ENCODE measurements around the gene CHKA.

The CHKA gene

DNA sequence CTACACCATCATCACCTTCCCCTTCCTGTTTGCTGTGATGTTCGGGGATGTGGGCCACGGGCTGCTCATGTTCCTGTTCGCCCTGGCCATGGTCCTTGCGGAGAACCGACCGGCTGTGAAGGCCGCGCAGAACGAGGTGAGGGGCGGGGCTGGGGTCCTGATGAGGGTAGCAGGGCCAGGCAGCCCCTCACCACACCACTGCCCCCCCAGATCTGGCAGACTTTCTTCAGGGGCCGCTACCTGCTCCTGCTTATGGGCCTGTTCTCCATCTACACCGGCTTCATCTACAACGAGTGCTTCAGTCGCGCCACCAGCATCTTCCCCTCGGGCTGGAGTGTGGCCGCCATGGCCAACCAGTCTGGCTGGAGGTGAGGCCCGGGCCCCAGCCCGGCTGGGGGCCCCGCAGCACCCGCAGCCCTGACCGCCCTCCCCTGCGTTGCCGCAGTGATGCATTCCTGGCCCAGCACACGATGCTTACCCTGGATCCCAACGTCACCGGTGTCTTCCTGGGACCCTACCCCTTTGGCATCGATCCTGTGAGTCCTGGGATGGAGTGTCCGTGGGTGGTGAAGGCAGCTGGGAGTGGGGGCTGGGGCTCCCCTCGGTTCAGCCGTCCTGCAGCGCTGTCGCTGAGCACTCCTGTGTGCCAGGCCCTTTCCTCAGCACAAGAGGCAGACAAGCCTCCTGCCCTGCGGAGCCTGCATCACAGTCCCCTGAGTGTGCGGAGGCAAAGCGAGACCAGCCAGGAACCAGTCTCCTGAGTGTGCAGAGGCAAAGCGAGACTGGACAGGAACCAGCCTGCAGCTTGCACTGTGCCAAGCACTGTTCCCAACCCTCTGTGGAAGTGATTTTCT lies 73.5 kb downstream of the CHKA start:
- Histone ChIP-seq H3K9me3 (ENCODE audit: insufficient read depth, low read length) (no peaks in the 10 kb centered on the region), H3K27me3 (ENCODE audit: insufficient read depth, insufficient read length) (no peaks in the 10 kb centered on the region), H3K9ac (ENCODE audit: insufficient read length, low read depth) (peak overlapping the region; percentile 32), H3K36me3 (ENCODE audit: insufficient read depth, insufficient read length, low read length) (peaks cover 75% of the 10 kb centered on the region), H3K4me1 (ENCODE audit: insufficient read depth, insufficient read length) (peaks cover 17% of the 10 kb centered on the region), H3K4me3 (ENCODE audit: insufficient read length, low read depth) (no peak overlapping the region)
- no peak for DNase-seq (ENCODE audit: low read depth, low spot score)
- no peak for TF ChIP-seq SUZ12 (IDR thresholded peaks at IDR 0.05; ENCODE audit: extremely low read depth, insufficient read depth, insufficient read length)
- TF ChIP-seq YY1 (IDR thresholded peaks at IDR 0.05; ENCODE audit: insufficient read depth, insufficient read length) = no peak
- TF ChIP-seq ZNF274 (IDR thresholded peaks at IDR 0.05; ENCODE audit: low read depth, low read length) = no peak

DNA sequence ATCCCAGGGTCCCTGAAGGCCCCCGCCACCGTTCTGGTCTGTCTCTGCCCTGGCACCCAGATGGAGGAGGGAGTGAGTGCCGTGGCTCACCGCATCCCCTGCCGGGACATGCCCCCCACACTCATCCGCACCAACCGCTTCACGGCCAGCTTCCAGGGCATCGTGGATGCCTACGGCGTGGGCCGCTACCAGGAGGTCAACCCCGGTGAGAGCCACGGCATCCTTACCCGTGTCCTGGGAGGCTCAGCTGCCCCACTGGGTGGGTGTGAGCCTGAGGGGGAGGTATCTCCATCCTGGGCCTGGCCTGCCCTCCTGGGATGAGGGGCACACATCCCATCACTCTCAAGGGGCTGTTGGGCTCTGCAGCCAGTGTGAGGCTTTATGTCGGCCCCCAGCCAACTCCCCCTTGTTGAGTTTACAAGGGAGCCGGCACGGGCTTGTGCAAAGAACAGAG lies 76.3 kb downstream of the CHKA start:
- DNase-seq (ENCODE audit: low read depth, low spot score) = no peak
- H3K4me3 ChIP-seq (ENCODE audit: insufficient read length, low read depth) = no peak overlapping the region
- H3K9ac ChIP-seq (ENCODE audit: insufficient read length, low read depth) = no peak overlapping the region
- H3K9me3 ChIP-seq (ENCODE audit: insufficient read depth, low read length) = no peaks in the 10 kb centered on the region
- H3K27me3 ChIP-seq (ENCODE audit: insufficient read depth, insufficient read length) = no peaks in the 10 kb centered on the region
- H3K36me3 ChIP-seq (ENCODE audit: insufficient read depth, insufficient read length, low read length) = peaks cover 52% of the 10 kb centered on the region
- no peak for TF ChIP-seq SUZ12 (IDR thresholded peaks at IDR 0.05; ENCODE audit: extremely low read depth, insufficient read depth, insufficient read length)
- no peak for TF ChIP-seq ZNF274 (IDR thresholded peaks at IDR 0.05; ENCODE audit: low read depth, low read length)
- TF ChIP-seq YY1 (IDR thresholded peaks at IDR 0.05; ENCODE audit: insufficient read depth, insufficient read length) = no peak
- H3K4me1 ChIP-seq (ENCODE audit: insufficient read depth, insufficient read length) = peaks cover 25% of the 10 kb centered on the region

DNA sequence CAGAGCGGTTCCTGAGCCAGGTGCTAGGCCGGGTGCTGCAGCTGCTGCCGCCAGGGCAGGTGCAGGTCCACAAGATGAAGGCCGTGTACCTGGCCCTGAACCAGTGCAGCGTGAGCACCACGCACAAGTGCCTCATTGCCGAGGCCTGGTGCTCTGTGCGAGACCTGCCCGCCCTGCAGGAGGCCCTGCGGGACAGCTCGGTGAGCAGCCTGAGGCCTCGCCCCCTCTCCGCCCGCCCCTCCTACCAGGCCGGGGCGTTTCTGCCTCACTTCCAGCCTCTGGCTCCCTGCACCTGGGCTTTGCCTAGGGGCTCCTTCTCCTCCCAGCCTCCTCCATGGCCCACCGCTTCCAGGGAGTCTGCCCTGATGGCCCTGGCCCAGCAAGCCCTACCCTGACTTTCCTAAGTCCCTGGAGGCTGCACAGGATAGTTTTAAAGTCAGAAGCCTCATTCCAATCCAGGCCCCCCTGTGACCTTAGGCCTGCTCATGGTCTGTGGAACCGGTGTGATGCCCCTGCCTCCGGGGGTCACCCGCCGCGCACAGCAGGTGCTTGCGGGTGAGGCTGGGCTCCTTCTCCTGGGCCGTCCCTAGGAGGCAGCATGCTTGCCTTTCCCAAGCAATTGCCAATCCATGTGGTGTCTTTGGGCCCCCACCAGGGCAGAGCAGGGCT lies 76.9 kb downstream of the CHKA start:
- no peak for TF ChIP-seq ZNF274 (IDR thresholded peaks at IDR 0.05; ENCODE audit: low read depth, low read length)
- no peak for TF ChIP-seq SUZ12 (IDR thresholded peaks at IDR 0.05; ENCODE audit: extremely low read depth, insufficient read depth, insufficient read length)
- no peak for TF ChIP-seq YY1 (IDR thresholded peaks at IDR 0.05; ENCODE audit: insufficient read depth, insufficient read length)
- no peaks in the 10 kb centered on the region for H3K27me3 ChIP-seq (ENCODE audit: insufficient read depth, insufficient read length)
- H3K4me1 ChIP-seq (ENCODE audit: insufficient read depth, insufficient read length) = peaks cover 30% of the 10 kb centered on the region
- no peak overlapping the region for H3K4me3 ChIP-seq (ENCODE audit: insufficient read length, low read depth)
- no peaks in the 10 kb centered on the region for H3K9me3 ChIP-seq (ENCODE audit: insufficient read depth, low read length)
- peaks cover 45% of the 10 kb centered on the region for H3K36me3 ChIP-seq (ENCODE audit: insufficient read depth, insufficient read length, low read length)
- H3K9ac ChIP-seq (ENCODE audit: insufficient read length, low read depth) = no peak overlapping the region
- DNase-seq (ENCODE audit: low read depth, low spot score) = no peak

DNA sequence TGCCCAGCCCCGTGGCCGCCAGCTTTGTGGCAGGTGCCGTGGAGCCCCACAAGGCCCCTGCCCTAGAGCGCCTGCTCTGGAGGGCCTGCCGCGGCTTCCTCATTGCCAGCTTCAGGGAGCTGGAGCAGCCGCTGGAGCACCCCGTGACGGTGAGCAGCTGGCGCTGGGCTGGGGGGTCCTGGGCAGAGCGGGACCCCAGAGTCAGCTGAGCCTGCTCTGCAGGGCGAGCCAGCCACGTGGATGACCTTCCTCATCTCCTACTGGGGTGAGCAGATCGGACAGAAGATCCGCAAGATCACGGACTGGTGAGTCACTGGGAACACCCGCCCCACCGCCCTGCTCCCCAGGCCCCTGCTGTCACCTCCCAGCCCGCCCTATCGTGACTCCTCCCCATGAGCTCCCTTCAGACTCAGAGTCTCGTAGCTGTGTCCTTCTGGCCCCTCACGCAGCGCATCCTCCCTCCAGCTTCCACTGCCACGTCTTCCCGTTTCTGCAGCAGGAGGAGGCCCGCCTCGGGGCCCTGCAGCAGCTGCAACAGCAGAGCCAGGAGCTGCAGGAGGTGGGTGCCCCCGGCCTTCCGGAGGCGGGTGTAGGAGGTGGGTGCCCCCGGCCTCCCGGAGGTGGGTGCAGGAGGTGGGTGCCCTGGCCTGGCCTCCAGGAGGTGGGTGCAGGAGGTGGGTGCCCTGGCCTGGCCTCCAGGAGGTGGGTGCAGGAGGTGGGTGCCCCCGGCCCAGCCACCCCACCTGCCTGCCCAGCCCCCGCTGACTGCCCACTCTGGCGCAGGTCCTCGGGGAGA lies 77.6 kb downstream of the CHKA start:
- DNase-seq (ENCODE audit: low read depth, low spot score) = no peak
- H3K36me3 ChIP-seq (ENCODE audit: insufficient read depth, insufficient read length, low read length) = peaks cover 38% of the 10 kb centered on the region
- no peaks in the 10 kb centered on the region for H3K27me3 ChIP-seq (ENCODE audit: insufficient read depth, insufficient read length)
- H3K4me3 ChIP-seq (ENCODE audit: insufficient read length, low read depth) = no peak overlapping the region
- no peak for TF ChIP-seq ZNF274 (IDR thresholded peaks at IDR 0.05; ENCODE audit: low read depth, low read length)
- TF ChIP-seq SUZ12 (IDR thresholded peaks at IDR 0.05; ENCODE audit: extremely low read depth, insufficient read depth, insufficient read length) = no peak
- TF ChIP-seq YY1 (IDR thresholded peaks at IDR 0.05; ENCODE audit: insufficient read depth, insufficient read length) = no peak
- H3K9me3 ChIP-seq (ENCODE audit: insufficient read depth, low read length) = no peaks in the 10 kb centered on the region
- peaks cover 35% of the 10 kb centered on the region for H3K4me1 ChIP-seq (ENCODE audit: insufficient read depth, insufficient read length)
- H3K9ac ChIP-seq (ENCODE audit: insufficient read length, low read depth) = no peak overlapping the region

GRCh38 chr11:68043029-68043348 lies 78.2 kb downstream of the CHKA start:
- H3K27me3 ChIP-seq (ENCODE audit: insufficient read depth, insufficient read length) = no peaks in the 10 kb centered on the region
- no peak for TF ChIP-seq ZNF274 (IDR thresholded peaks at IDR 0.05; ENCODE audit: low read depth, low read length)
- no peaks in the 10 kb centered on the region for H3K9me3 ChIP-seq (ENCODE audit: insufficient read depth, low read length)
- DNase-seq (ENCODE audit: low read depth, low spot score) = no peak
- peaks cover 35% of the 10 kb centered on the region for H3K36me3 ChIP-seq (ENCODE audit: insufficient read depth, insufficient read length, low read length)
- H3K9ac ChIP-seq (ENCODE audit: insufficient read length, low read depth) = no peak overlapping the region
- no peak overlapping the region for H3K4me3 ChIP-seq (ENCODE audit: insufficient read length, low read depth)
- H3K4me1 ChIP-seq (ENCODE audit: insufficient read depth, insufficient read length) = peaks cover 40% of the 10 kb centered on the region

- Histone ChIP-seq H3K9me3 (ENCODE audit: insufficient read depth, low read length) (no peaks in the 10 kb centered on the region), H3K4me3 (ENCODE audit: insufficient read length, low read depth) (no peak overlapping the region), H3K9ac (ENCODE audit: insufficient read length, low read depth) (peak overlapping the region; percentile 28), H3K4me1 (ENCODE audit: insufficient read depth, insufficient read length) (peaks cover 46% of the 10 kb centered on the region), H3K27me3 (ENCODE audit: insufficient read depth, insufficient read length) (no peaks in the 10 kb centered on the region), H3K36me3 (ENCODE audit: insufficient read depth, insufficient read length, low read length) (peaks cover 30% of the 10 kb centered on the region)
- TF ChIP-seq ZNF274 (IDR thresholded peaks at IDR 0.05; ENCODE audit: low read depth, low read length) (no peak), SUZ12 (IDR thresholded peaks at IDR 0.05; ENCODE audit: extremely low read depth, insufficient read depth, insufficient read length) (no peak), YY1 (IDR thresholded peaks at IDR 0.05; ENCODE audit: insufficient read depth, insufficient read length) (no peak)
- no peak for DNase-seq (ENCODE audit: low read depth, low spot score)
Measured at GRCh38 chr11:68042219-68043028, 78.8 kb downstream of the CHKA start.
